A673 (cell line): Measurements from ENCODE around the gene FLYWCH1. TPM values are rescaled to one million over a fixed set of nuclear protein-coding genes. Genes with fewer than 3 reads are reported as not detected.

Experiments used
- BruUV-seq: library from RNA; stranded (reverse); fragments of 400-500 nt; replicated peaks from 2 replicates; lab custom pipeline; 2021; lab: Mats Ljungman, UMichigan
- CTCF ChIA-PET: fragments of 300-600 bp; sonication (Branson Sonifier 250); formaldehyde crosslinking; loops from one replicate; lab custom pipeline; 2022; ENCODE audit warnings: antibody characterized with exemption; lab: Charles Lee
- POLR2A ChIA-PET: fragments of 300-600 bp; sonication (Branson Sonifier 250); formaldehyde crosslinking; loops from one replicate; lab custom pipeline; 2022; ENCODE audit warnings: antibody characterized with exemption; ENCODE audit not compliant: low non-redundant PET; lab: Charles Lee
- DNase-seq: peaks from one replicate; pipeline ENCODE4 v3.0.0-alpha.2; 2015; ENCODE audit warnings: low spot score
- H3K27ac ChIP-seq: fragments of 200-600 bp; sonication (generic); 2 replicates; pipeline ENCODE4 v1.5.1; 2016; ENCODE audit warnings: mixed run types, low read depth, mild to moderate bottlenecking, mixed read lengths, antibody characterized with exemption, low read length; ENCODE audit not compliant: poor library complexity, severe bottlenecking
- H3K27me3 ChIP-seq: fragments of 200-600 bp; sonication (generic); replicated peaks from 2 replicates; pipeline ENCODE4 v1.6.1; 2017; ENCODE audit warnings: mixed run types, low read depth, mild to moderate bottlenecking, mixed read lengths, antibody characterized with exemption, low read length; ENCODE audit not compliant: insufficient read depth, poor library complexity
- H3K36me3 ChIP-seq: fragments of 200-600 bp; sonication (generic); 2 replicates; pipeline ENCODE4 v1.6.1; 2016; ENCODE audit warnings: mixed run types, mild to moderate bottlenecking, mixed read lengths, antibody characterized with exemption, low read length; ENCODE audit not compliant: insufficient read depth, poor library complexity, severe bottlenecking
- H3K4me1 ChIP-seq: fragments of 200-600 bp; sonication (generic); 2 replicates; pipeline ENCODE4 v1.6.1; 2017; ENCODE audit warnings: mixed run types, mild to moderate bottlenecking, mixed read lengths, antibody characterized with exemption, low read length; ENCODE audit not compliant: insufficient read depth, poor library complexity, severe bottlenecking
- H3K4me3 ChIP-seq: fragments of 200-600 bp; sonication (generic); 2 replicates; pipeline ENCODE4 v1.5.1; 2016; ENCODE audit warnings: low read depth, mixed run types, mild to moderate bottlenecking, mixed read lengths, low read length; ENCODE audit not compliant: poor library complexity, severe bottlenecking
- H3K9me3 ChIP-seq: fragments of 200-600 bp; sonication (generic); 2 replicates; pipeline ENCODE4 v1.6.1; 2016; ENCODE audit warnings: mixed run types, low read depth, mild to moderate bottlenecking, mixed read lengths, antibody characterized with exemption, low read length; ENCODE audit not compliant: poor library complexity, severe bottlenecking
- CTCF ChIP-seq: fragments of 300-800, 200-600 bp; sonication (generic); conservative IDR thresholded peaks from 2 replicates; pipeline ENCODE4 v1.5.1; 2017; ENCODE audit warnings: low read depth, mild to moderate bottlenecking, antibody characterized with exemption, low read length, moderate library complexity, mixed read lengths
- EZH2 ChIP-seq: fragments of 200-600 bp; sonication (generic); IDR thresholded peaks from 2 replicates; pipeline ENCODE4 v1.6.1; 2017; ENCODE audit warnings: borderline replicate concordance, low read depth, mild to moderate bottlenecking, mixed read lengths, antibody characterized with exemption, low read length; ENCODE audit not compliant: poor library complexity, severe bottlenecking
- intact Hi-C: fragments of 100-400 bp; cut with micrococcal nuclease; formaldehyde crosslinking; loops from one replicate; pipeline ENCODE4 v1.10.0; 2022; ENCODE audit not compliant: unreplicated experiment
- total RNA-seq: library from RNA; stranded (reverse); gene quantifications from 2 replicates; pipeline ENCODE4 v1.2.3, GENCODE V29; 2021

The FLYWCH1 gene
- total RNA-seq, 1 experiment from 2014 or later = 46.8 TPM

GRCh38 chr16:2899564-2900072, 12.1 kb upstream of the FLYWCH1 start:
- no peaks in the 10 kb centered on the region for H3K36me3 ChIP-seq
- BruUV-seq = no TSS peak
- intact Hi-C loops = no loop called here
- H3K9me3 ChIP-seq = no peaks in the 10 kb centered on the region
- no peak for TF ChIP-seq EZH2
- no peak for TF ChIP-seq CTCF
- H3K4me3 ChIP-seq = no peak overlapping the region
- CTCF ChIA-PET = no interaction called here
- H3K27me3 ChIP-seq = no peaks in the 10 kb centered on the region
- no peak for DNase-seq
- no peaks in the 10 kb centered on the region for H3K4me1 ChIP-seq
- H3K27ac ChIP-seq = no peak overlapping the region
- POLR2A ChIA-PET = no interaction called here

GRCh38 chr16:2900526-2901075, 11.1 kb upstream of the FLYWCH1 start:
- no peaks in the 10 kb centered on the region for H3K27me3 ChIP-seq
- H3K27ac ChIP-seq = no peak overlapping the region
- BruUV-seq = no TSS peak
- intact Hi-C loops = no loop called here
- CTCF ChIA-PET = no interaction called here
- TF ChIP-seq CTCF = no peak
- no peak for TF ChIP-seq EZH2
- no peaks in the 10 kb centered on the region for H3K9me3 ChIP-seq
- no peak overlapping the region for H3K4me3 ChIP-seq
- DNase-seq = no peak
- POLR2A ChIA-PET = no interaction called here
- H3K4me1 ChIP-seq = no peaks in the 10 kb centered on the region
- no peaks in the 10 kb centered on the region for H3K36me3 ChIP-seq

- BruUV-seq = no TSS peak
- Histone ChIP-seq H3K27ac (no peak overlapping the region), H3K27me3 (no peaks in the 10 kb centered on the region), H3K4me1 (peaks cover 6% of the 10 kb centered on the region), H3K36me3 (no peaks in the 10 kb centered on the region), H3K4me3 (no peak overlapping the region), H3K9me3 (no peaks in the 10 kb centered on the region)
- no peak for DNase-seq
- ChIA-PET POLR2A (no interaction called here), CTCF (interaction anchor here (1.7 kb wide), 1 partner anchor 20 kb away, joined by 4 read pairs; the partner anchor contains the start of gene FLYWCH2)
- TF ChIP-seq CTCF (no peak), EZH2 (no peak)
- intact Hi-C loops = no loop called here
Measured at GRCh38 chr16:2902337-2903130, 9.2 kb upstream of the FLYWCH1 start.
